ENCODE data around the gene SVOP. TPM values are rescaled to one million over a fixed set of nuclear protein-coding genes. Genes with fewer than 3 reads are reported as not detected.

SVOP gene
- total RNA-seq, 1 donor from 2014 or later, result not detected

DNA sequence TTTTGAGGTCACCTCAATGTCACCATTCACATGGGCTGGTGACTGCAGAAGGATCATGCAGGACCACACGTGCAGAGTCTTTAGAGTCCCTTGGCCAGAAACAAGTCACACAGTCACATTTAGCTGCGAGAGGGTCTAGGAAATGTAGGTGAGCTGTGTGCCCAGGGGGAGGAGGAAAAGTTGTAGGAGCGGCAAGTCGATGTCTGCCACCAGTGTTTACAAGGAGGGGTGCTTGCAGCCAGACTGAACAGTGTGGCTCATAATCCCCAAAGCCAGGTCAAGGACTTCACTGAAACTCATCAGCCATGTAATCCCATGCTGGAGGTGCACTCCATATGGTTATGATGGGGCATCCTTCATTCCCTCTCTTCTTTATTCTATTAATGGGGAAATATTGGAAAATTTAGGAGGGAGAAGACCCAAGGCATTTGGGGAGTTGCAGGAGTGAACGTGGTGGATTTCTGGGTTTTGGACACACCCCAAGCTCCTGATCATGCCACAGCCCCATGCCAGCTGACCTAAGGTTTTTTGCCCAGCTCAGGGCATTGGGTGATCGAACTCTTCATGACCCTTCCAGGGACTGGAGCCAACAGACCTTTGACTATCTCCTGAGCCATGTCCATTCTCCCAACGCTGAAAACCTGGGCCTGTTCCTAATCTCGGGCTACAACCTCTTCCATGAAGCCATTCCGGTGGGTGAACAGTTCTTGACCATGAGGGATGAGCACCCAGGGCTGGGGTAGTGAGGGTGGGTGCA, 133.8 kb downstream of the SVOP start:
- no peaks in the 10 kb centered on the region for H3K9me3 ChIP-seq
- no peak overlapping the region for H3K4me3 ChIP-seq
- H3K4me1 ChIP-seq, result no peaks in the 10 kb centered on the region
- H3K36me3 ChIP-seq, result no peaks in the 10 kb centered on the region
- ATAC-seq, result no peak
- intact Hi-C loops (cut with DNase I), result no loop called here
- H3K27ac ChIP-seq, result no peak overlapping the region
- no peak for DNase-seq
- no peaks in the 10 kb centered on the region for H3K27me3 ChIP-seq
- TF ChIP-seq, protein P1, sequence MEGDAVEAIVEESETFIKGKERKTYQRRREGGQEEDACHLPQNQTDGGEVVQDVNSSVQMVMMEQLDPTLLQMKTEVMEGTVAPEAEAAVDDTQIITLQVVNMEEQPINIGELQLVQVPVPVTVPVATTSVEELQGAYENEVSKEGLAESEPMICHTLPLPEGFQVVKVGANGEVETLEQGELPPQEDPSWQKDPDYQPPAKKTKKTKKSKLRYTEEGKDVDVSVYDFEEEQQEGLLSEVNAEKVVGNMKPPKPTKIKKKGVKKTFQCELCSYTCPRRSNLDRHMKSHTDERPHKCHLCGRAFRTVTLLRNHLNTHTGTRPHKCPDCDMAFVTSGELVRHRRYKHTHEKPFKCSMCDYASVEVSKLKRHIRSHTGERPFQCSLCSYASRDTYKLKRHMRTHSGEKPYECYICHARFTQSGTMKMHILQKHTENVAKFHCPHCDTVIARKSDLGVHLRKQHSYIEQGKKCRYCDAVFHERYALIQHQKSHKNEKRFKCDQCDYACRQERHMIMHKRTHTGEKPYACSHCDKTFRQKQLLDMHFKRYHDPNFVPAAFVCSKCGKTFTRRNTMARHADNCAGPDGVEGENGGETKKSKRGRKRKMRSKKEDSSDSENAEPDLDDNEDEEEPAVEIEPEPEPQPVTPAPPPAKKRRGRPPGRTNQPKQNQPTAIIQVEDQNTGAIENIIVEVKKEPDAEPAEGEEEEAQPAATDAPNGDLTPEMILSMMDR (IDR thresholded peaks at IDR 0.05), result no peak

DNA sequence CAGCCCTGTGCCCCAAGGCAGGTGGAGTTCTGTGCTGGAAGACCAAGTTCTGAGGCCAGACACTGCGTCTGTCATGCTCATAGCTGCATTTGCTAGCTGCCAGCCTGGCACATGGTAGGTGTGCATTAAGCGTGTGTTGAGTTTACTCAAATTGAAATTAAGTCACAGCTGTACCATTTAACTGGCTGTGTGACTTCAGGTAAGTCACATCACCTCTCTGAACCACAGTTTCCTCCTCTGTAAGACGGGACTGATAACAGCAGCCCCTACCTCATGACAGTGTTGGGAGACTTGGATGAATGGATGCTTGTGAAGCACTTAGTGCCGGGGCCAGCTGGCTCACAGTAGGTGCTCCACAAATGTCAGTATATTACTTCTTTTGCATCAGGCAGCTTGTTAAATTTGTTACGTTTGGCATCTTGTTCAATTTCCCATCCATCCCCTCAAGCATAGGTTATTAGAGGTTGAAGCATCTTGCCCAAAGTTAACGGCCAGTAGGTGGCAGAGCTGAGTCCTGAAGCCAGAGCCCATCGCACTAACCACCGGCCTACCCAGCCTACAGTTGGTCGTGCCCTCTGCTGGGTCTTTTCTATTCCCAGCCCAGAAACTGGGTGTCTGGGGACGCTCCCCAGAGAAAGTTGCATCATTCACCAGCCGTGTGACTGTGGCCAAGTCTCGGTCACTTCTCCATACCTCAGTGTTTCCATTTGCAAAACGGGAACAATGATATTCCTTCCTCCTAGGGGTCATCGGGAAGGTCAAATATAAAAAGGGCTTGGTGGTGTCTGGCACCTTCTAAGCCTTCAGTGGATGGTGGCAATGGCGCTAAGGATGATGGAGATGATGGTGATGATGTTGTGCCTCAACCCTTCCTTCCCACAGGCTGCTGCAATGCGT, 136.5 kb downstream of the SVOP start:
- TF ChIP-seq, protein P1 (IDR thresholded peaks at IDR 0.05), result peak; percentile 65
- Histone ChIP-seq H3K27me3 (no peaks in the 10 kb centered on the region), H3K9me3 (no peaks in the 10 kb centered on the region), H3K27ac (no peak overlapping the region), H3K4me3 (no peak overlapping the region), H3K4me1 (no peaks in the 10 kb centered on the region), H3K36me3 (no peaks in the 10 kb centered on the region)
- intact Hi-C loops (cut with DNase I), result no loop called here
- DNase-seq, result peak; percentile 74
- ATAC-seq, result peak; percentile 95

- intact Hi-C loops (cut with DNase I), result no loop called here
Observed at GRCh38 chr12:108881953-108882352, 138.9 kb downstream of the SVOP start.

DNA sequence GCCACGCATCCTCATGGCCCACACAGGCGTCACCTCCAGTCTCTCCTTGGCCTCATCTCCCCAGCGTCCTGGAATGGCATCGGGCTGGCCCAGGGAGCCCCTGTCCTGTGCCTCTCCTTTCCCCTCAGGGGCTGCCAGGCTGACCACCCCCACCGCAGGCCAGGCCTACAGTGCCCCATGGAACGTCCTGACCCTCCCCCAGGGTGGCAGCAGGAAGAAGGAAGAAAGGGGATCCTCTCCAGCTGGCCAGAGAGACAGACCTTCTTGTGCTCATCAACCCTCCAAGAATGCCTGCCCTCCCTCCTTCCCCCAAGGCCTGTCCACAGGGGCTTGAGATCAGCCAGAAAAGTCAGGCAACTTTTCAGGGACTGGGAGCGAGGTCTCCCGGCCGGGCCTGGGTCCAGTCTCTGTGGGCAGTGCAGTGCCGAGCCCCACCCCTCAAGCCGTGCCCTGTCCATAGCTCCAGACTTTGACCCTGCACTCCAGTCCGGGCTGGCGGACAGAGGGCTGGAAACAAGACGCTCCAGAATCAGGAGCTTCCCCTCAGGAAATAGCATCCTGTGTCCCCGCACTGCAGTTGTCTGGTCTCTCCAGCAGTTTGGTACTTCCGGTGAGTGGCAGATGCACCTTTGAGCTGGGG, 141.1 kb downstream of the SVOP start, which contains the start of gene DAO:
TSS of gene DAO (plus strand) at position 478 of the 640 bp plus-strand sequence. CDS start 4,915 bp downstream, outside the sequence.
- Histone ChIP-seq H3K4me3 (no peak within 1 kb of the TSS), H3K9me3 (no peaks in the 10 kb centered on the region), H3K4me1 (no peaks in the 10 kb centered on the region), H3K27ac (no peak within 1 kb of the TSS), H3K27me3 (no peaks in the 10 kb centered on the region), H3K36me3 (no peaks in the 10 kb centered on the region)
- intact Hi-C loops (cut with DNase I), result no loop called here
- DNase-seq (no peak), ATAC-seq (no peak)
- TF ChIP-seq, protein P1 (IDR thresholded peaks at IDR 0.05), result no peak

More at GRCh38 chr12:108881953-108882352, 138.9 kb downstream of the SVOP start:
- ATAC-seq (no peak), DNase-seq (no peak)
- Histone ChIP-seq H3K36me3 (no peaks in the 10 kb centered on the region), H3K27me3 (no peaks in the 10 kb centered on the region), H3K27ac (no peak overlapping the region), H3K4me3 (no peak overlapping the region), H3K4me1 (no peaks in the 10 kb centered on the region), H3K9me3 (no peaks in the 10 kb centered on the region)
- TF ChIP-seq, protein P1 (IDR thresholded peaks at IDR 0.05), result no peak

GRCh38 chr12:108876550-108876949, 144.3 kb downstream of the SVOP start:
- H3K4me1 ChIP-seq, result no peaks in the 10 kb centered on the region
- TF ChIP-seq, protein P1 (IDR thresholded peaks at IDR 0.05), result no peak
- ATAC-seq (no peak), DNase-seq (no peak)
- no peak overlapping the region for H3K4me3 ChIP-seq
- no peaks in the 10 kb centered on the region for H3K9me3 ChIP-seq
- intact Hi-C loops (cut with DNase I), result no loop called here
- no peaks in the 10 kb centered on the region for H3K27me3 ChIP-seq
- H3K27ac ChIP-seq, result no peak overlapping the region
- H3K36me3 ChIP-seq, result no peaks in the 10 kb centered on the region

Data from upper lobe of right lung (tissue), 1 donor.